IPS DF 19.7 (cell line): ENCODE results near the gene GNPTG.

Experiments used
- DNase-seq: peaks from one replicate; pipeline ENCODE4 v3.0.0-alpha.2; 2013; ENCODE audit warnings: low read depth, low spot score

Gene GNPTG

DNA sequence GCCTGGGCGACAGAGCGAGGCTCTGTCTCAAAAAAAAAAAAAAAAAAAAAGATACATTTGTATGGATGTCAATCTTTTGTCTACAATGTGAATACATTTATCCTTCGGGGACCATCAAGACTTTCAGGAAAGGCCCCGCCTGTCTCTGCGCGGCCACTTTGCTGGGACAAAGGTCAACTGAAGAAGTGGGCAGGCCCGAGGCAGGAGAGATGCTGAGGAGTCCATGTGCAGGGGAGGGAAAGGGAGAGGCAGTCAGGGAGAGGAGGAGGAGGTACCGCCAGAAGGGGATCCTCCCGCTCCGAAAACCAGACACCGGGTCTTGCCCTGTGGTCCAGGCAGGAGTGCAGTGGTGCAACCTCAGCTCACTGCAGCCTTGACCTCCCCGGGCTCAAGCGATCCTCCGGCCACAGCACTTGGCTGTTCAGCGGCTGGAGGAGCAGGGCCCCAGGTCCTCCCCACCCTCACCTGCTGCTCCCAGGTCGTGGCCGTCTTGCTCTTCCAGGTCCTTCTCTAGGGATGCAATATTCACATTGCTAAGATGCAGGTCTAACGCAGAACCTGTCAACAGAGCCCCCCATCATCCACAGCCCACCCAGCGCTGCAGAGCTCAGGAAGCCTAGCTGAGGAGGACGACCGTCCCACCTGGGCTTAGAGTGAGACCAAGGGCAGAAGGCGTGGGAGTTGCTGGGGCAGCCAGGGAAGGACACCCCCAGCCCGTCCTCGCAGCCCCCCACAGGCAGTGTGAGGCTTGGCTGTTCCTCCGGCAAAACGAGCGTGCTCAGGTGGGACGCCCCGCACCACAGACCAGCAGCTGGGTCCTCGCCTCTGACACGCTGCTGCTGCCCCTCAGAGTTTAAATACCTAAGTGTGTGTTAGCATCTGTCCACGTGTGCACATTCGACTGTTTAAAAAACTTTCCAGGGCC, 19.6 kb downstream of the GNPTG start:
- DNase-seq, result no peak

DNA sequence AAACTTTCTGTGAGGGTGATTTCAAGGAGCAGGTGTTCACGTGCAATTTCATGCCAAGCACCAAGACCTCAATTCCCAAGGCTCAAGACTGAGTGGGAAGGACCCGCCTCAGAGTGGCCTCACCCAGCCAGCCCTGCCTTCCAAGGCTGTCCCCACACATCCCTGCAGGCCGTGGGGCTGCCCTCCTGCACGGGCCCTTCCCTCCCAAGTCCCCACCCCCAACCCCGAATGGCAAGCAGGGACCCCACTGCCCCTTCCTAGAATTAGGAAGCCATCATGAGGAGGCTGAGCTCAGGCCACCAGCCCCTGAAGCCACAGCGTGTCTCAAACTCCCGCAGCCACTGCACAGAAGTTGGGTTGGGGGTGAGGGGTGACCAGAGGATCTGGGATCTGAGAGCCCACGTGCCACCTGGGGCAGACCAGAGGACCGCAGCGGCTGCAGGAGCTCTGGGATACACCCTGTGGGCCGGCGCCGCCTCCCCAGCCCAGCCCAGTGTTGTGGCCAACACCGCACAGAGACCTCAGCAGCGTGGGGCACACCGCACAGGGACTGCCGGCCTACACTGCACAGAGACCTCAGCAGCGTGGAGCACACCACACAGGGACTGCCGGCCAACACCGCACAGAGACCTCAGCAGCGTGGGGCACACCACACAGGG, 20.7 kb downstream of the GNPTG start:
- DNase-seq, result no peak

DNA sequence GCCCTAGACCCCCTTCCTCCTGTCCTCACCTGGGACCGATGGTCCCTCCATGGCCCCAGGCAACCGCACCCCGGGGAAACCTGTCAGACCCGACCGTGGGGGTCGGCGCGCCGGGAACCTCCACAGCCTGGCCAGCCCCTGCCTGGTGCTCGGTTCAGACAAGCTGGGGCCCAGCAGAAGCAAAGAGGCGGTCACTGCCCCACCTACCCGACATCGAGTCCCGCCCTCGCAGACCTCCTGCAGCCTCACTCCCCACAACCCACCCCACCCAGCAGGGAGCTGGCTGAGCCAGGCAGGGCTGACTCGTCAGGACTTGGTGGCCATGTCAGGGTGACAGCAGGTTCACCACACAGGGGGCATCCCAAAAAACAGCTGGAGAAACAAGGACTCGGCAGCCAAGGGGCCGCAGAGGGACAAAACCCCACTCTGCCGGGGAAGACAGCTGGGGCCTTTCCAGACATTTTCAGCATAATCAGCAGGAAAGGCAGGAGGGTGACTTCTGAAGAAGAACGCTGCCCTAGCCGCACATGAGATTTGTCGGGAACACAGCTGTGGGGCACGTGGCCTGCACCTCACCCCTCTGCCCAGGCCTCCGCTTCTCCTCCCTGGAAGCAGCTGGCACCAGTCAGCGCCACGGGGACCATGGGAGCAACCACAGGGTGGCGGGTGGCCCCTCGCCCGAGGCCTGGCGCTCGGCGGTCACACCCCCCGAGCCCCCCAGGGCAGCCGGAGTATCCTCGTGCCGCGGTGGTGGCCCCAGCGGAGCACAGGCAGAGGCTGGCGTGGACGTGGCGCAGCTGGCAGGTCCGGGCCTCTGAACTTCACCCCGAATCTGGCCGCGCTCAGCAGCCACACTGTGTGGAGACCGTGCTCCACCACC, 22.9 kb downstream of the GNPTG start:
- DNase-seq, result no peak

DNA sequence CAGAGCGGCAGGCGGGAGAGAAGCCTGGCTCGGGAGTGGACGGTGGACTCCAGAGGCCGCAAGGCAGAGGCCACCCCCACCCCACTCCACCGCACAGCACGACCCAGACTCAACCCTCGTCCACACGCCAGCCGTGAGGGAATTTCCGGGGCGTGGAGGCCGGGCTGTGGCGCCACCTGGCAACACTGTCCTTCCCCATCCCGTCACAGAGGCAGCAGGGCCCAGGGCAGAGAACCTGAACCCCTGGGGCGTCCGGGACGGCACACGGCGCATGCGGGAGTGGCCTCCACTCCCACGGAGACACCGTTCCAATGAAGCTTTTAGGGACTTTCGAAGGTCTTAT, 23.5 kb downstream of the GNPTG start:
- no peak for DNase-seq

DNA sequence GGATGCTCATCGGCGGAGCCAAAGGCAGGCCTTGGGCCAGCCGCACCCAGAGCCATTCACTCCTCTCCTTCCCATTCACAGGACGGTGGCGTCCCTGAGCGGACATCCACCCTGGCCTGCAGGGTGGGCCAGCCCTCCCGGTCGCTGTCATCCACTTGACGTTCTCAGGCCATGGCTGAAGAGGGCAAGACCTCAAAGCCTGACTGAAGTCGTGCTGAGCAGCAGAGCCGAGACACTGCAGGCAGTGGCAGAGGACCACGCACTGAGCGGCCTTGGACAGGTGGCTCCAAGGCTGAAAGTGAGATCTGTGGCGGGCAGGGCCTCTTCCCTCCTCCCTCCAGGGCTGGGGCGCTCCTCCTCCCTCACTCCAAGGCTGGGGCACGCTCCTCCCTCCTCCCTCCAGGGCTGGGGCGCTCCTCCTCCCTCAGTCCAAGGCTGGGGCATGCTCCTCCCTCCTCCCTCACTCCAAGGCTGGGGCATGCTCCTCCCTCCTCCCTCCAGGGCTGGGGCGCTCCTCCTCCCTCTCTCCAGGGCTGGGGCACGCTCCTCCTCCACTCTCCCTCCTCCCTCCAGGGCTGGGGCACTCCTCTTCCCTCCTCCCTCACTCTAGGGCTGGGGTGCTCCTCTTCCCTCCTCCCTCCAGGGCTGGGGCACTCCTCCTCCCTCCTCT, 24.1 kb downstream of the GNPTG start:
- DNase-seq, result no peak

DNA sequence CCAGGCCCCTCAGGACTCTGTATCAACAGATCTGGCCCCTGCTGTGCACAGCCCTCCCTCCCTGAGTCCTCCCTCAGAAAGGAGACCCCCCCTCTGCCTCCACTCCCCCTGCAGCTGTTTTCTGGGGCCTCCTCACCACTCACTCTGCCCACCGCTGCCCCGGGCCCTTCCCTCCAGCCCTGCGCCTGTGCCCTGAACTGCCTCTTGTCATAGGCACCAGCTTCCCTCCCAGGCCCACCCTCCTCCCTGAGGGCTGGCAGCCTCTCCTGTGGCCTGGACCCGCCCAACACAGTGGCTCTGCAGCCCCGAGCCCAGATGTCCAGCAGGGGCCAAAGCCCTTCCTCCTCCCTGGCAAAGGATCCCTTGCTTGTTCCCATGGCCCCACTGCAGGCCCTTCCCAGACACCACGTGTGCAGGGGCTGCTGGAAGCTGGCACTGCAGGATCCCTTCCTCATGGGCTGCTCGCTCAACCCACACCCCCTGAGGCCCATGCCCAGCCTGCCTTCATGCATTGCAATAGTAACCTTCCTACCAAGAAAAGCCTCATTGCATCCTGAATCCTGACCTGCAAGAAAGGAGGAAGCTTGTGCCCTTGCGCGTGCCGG, 25.8 kb downstream of the GNPTG start:
- DNase-seq, result no peak

DNA sequence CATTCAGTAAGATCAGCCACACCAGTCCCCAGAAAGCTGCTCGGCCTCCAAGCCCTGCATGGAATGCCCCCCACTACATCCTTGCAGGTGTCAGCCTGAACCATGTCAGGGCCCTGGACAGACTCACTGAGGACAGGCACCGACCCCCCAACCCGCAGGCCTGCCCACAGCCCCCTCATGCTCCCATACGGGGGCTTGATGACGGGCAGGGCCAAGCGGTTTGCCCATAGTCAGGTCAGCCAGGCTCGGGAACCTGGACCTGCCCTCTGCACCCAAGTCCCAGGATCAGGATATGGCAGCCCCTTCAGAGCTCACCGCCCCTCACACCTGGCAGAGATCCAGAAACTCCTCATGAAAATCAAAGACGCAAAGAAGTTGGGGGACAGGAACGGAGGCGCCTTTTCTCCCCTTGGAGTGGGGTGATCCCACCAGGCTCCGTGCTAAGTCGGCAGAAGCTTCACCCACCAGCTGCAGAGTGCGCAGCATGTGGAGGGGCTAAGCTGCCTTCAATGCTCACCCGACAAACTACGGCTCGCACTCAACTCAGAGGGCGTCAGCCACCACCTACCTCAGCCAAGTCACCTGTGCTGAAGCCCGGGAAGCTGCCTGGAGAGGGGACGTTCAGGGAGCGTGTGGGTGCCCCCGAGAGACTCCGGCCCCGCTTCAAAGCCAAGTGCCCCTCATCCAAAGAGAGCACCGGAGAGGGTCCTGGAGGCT, 26.5 kb downstream of the GNPTG start:
- no peak for DNase-seq

DNA sequence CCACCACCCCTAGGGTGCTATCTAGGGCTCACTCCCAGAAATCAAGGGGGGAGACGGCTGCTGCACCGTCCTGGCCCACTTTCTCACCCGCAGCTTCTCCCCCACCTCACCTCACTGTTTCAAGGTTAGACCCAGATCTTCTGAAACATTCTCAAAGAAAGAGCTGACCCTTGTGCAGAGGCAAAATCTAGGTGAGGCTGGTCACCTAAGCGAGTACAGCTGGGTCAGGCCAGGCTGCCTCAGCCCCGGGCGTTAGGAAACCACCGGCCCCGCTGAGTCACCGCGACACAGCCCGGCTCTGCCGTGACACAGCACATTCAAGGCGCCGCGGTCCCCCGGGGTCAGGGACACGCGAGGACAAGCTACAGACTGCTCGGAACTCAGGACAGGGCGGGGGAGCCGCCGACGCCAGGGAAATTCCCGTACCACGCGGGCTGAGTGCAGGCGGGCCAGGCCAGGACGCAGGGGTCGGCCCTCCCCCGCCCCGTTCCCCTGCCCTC, 27.1 kb downstream of the GNPTG start:
- DNase-seq, result no peak

DNA sequence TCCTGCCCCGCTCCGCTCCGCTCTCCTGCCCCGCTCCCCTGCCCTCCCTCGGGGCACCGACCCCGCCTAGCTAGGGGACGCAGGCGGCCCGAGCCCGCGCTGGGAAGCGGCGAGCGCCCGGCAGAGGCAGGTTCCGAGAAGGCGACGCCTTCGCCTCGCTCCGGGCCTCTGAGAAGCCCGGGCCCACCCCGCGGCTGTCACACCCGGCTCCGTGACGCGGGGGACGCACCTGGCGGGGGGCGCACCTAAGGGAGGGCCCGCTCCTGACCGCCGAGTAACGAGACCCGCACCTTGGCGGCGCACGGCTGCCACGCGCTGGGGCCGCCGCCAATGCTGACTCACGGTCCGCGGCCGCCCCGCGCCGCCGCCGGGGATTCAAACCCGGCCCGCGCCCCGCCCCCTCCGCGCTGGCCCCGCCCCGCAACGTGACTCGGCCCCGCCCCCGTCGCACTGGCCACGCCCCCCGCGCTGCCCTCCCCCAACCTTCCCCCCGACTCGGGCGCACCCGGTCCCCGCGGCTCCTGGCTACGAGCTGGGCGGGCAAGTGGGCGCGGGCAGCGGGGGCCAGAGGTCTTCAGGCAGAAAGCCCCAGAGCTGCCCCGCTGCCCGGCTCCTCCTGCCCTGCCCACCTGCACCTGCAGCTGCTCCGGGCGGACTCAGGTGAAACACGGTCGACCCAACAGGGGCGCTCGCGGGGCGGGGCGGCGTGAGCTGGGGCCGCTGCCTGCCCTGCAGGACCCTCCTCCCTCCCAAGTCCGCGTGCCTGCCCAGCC, 27.8 kb downstream of the GNPTG start:
- DNase-seq, result no peak

DNA sequence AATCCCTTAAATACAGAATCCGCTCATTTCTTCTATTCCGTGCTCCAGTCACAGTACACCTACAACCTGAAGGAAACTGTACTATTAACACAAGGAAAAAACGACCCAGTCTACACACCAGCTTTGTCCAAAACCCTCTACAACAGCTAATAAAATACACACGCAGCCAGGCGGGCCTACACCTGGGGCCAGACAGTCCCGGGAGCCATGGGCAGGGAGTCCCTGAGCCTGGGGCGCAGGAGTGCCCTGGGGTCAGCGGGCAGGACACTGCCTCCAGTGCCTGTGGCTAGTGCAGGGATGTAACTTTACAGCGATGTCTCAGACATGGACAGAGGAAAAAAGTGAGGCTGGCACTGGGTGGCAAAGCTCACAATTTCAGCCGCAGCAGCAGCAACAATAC, 28.5 kb downstream of the GNPTG start:
- no peak for DNase-seq

DNA sequence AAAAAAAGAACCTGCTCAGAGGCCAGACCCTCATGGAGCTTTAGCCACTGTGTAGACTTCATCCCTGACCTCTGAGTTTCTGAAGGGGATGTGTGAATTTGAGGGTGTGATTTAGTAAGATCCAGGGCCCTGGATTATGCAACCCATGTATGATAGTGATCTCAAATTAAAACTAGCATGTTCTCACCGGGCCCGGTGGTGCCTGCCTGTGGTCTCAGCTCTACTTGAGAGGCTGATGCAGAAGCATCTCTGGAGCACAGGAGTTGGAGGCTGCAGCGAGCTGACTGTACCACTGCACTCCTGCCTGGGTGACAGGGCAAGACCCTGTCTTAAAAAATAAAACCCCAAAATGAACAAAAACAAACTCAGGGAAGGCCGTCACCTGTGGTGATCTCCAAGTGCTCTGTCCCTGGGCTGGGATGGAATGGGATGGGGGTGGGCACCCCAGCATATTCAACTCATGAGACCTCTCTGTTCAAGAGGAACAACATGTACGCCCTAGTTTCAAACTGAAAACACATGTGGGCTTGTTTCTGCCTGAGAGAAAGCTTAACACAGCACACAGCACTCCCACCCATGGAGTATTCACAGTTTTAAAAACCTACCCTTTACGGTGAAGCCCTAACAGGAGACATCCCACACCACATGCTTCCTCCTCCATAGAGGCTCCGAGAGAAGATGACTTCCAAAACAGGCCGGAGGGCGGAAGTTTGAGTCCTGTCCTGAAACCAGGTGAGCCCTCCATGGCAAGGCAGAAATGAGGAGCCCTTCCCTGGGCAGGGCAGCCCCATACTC, 30.1 kb downstream of the GNPTG start:
- DNase-seq, result no peak

DNA sequence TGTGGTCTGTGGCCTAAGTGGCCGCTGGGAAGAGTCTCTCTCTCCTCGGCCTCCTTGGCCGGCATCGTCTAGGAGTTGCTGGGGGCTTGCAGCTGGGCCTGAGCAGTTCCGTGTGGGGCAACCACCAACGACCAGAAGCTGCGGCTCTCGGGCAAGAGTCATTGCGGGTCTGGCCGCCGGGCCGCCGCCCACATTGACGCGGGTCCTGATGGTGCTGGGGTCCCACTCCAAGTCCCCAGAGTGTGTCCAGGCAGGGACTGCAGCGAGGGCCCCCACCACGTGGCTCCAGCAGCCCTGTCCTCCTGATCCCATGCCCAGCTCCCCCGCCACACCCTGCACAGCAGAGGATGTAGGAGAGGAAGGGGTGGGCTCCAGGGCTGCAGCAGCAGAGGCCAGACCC, 31.8 kb downstream of the GNPTG start:
- no peak for DNase-seq

DNA sequence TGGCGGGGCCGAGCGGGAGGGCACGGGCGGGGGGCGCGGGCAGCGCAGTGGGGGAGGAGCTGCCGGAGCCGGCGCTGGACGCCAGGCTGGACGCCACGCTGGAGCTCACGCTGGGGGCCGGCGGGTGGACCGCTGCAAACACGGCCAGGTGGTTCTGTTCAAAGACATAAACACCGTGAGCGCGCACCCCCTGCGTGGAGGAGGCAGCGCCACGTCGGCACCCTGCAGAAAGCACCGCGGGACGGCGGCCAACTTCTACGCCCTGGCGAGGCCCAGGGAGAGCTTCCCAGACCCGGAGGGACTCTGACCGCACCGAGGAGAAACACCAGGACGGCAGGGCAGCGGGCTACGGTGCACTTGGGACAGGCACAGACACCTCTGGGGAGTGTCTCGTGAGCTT, 33.5 kb downstream of the GNPTG start:
- no peak for DNase-seq

DNA sequence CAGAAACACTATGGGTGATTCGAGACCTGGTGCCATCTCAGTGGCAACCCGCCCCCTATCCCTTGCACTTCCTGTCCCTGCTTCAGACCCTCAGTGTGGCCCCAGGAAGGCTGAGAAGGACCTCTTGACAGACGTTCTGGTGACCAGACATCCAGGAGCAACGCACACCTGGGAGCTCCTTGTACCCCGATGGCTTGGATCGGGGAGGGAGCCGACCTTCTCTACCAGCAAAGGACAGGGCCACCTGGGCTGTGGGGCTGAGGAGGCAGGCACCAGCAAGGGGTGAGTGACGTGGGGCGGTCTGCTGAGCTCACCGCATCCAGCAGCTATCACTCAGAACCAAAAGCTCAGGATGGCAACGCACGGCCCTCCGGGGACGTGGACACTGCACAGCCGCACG, 35.6 kb downstream of the GNPTG start:
- DNase-seq, result no peak

DNA sequence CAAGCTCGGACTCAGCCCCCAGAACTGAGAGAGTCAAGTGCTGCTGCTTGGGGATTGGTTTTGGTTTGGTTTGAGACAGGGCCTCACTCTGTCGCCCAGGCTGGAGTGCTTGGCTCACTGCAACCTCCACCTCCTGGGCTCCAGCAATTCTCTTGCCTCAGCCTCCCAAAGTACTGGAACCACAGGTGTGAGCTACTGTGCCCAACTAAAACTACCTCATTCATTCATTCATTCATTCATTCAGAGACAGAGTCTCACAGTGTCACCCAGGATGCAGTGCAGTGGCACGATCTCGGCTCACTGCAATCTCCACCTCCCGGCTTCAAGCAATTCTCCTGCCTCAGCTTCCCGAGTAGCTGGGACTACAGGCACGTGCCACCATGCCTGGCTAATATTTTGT, 38.0 kb downstream of the GNPTG start:
- DNase-seq, result no peak

DNA sequence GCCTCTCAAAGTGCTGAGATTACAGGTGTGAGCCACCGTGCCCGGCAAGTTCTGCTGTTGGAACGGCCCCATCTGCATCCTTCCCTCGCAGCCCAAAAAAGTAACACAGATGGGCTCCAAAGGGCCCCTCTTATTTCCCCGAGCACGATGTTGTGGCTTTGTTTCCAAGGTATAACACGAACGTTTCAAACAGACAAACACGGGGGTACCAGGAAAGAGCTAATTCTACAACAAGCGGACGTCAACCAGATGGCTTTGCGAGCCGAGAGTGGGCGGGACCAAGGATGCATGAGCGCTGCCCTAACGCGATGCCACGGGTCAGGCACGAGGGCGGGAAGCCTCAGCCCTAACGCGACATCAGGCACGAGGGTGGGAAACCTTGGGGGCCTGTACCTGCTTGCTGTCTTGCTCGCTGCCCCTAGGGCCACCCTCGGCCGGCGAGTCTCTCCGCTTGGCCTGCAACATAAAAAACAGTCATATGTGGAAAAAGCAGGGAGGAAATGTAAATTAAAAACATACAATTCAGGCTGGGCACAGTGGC, 38.6 kb downstream of the GNPTG start:
- DNase-seq, result no peak

DNA sequence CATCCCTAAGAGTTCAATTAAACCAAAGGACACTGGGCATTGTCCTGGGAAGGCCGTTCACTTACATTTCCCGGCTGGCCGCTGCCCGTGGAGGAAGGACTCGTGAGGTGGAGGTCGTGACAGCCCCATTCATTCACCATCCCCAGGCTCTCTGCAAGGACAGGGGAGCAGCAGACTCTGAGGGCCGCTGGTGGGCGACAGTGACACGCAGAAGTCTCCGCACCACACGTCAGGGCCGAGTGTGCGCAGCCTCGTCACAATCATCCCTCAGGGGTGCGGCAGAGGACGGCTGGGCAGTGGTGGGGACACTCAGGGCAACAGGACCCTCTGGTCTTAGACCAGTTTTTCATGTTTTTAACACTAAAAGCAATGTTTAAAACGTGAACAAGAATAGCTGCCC, 41.1 kb downstream of the GNPTG start:
- no peak for DNase-seq

DNA sequence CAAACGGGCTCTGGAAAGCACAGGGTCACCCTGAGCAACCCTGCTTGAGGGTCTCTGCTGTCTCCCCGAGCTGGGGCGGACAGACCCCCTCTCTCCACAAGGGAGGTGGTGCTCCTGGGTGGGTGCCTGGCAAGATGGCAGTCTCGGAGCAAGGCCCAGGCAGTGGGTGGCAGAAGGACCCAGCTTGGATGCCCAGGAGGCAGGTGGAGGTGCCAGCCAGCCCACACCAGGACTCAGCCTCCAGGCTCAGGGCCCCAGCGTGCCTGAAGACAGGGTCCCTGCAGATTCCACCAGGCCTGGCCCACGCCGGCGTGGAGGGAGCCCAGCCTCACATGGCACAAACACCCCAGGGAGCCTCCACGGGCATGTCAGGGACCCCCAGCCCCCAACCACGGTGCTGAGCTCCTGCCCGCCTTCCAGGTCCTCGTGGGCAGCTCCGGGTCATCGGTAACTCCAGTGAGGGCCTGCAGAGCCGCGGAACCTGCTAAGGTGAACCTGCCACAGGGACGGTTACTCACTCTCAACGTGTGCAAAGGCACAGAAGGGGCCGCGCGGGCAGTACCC, 42.0 kb downstream of the GNPTG start:
- no peak for DNase-seq
